Measurements from ENCODE around the gene NR1H4.

The NR1H4 gene

DNA sequence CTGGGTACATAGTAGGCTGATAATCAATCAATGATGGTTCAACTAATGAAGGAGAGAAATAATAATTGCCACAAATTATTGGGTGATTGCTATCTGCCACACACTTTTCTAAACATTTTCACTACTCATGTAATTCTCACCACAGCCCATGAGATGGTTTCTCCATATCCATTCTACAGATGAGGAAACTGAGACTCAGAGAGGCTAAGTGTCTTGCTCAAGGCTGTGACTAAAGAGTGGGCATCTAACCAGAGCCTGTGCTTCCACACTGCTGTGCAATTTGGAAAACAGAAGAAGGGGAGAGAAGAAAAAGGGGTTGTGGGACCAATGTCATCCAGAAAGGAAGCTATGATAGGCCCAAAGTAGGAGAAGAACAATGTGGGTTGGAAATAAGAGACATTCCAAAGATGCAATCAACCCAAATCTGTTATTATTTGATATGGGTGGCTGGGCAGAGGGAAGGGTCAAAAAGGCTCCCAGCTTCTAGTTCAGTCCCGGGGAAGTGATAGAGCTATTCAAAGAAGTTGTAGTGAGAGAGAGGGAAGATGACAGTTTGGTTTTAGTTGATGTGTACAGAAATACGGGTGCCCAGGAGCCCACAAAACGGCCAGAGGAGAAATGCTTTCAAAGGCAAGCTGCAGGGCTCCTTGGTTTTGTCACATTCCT lies 483 bp upstream of the NR1H4 start:
- TF ChIP-seq, protein P1, sequence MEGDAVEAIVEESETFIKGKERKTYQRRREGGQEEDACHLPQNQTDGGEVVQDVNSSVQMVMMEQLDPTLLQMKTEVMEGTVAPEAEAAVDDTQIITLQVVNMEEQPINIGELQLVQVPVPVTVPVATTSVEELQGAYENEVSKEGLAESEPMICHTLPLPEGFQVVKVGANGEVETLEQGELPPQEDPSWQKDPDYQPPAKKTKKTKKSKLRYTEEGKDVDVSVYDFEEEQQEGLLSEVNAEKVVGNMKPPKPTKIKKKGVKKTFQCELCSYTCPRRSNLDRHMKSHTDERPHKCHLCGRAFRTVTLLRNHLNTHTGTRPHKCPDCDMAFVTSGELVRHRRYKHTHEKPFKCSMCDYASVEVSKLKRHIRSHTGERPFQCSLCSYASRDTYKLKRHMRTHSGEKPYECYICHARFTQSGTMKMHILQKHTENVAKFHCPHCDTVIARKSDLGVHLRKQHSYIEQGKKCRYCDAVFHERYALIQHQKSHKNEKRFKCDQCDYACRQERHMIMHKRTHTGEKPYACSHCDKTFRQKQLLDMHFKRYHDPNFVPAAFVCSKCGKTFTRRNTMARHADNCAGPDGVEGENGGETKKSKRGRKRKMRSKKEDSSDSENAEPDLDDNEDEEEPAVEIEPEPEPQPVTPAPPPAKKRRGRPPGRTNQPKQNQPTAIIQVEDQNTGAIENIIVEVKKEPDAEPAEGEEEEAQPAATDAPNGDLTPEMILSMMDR (IDR thresholded peaks at IDR 0.05), result no peak

DNA sequence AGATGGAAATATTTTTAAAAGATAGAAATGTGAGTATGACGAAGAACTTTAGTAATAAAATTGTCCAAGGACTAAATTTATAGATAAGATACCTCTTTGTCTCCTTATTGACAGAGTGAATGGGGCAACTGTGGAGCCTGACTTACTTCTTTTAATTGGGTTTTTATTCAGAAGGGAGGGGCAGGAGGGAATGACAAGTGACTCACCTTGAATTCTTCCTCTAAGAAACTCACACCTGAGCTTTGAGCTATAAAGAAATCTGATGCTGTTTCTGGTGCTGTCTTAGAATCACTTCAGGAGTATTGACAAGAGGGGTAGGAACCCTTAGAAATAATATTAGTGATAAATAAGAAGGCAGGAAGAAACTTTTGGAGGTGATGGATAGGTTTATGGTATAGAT lies 951 bp downstream of the NR1H4 start:
- TF ChIP-seq, protein P1 (IDR thresholded peaks at IDR 0.05), result no peak

DNA sequence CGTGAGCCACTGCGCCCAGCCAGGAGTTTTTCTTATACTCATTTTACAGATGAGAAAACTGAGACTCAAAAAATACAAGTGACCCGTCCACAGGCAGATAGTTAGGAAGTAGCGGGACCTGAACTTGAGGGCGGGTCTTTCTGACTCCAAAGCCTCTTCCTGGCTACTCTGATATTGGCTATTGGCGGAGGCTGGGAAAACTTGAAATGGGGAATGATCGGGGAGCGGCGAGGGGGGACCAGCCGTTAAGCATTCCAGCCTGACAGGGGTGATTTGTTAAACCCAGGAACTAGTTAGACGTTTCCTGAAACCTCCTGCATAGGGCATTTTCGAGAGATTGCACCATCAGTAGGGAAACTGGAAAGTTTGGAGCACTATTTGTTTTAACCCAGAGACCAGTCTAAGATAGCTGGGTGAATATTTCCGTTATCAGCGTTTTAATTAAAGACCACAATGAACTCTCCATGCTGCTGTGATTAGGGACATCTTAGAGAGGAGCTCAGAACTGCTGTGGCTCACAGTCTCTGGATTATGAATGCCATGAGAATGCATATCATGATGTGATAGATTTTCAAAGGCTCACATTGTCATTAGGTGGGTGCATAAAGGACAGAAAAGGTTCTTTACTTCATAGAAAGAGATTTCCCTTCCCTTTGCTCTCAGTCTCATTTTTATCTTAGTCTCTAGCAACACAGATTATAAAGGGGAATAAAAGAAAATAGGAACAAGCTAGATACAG lies 2.5 kb downstream of the NR1H4 start:
- TF ChIP-seq, protein P1 (IDR thresholded peaks at IDR 0.05), result no peak

DNA sequence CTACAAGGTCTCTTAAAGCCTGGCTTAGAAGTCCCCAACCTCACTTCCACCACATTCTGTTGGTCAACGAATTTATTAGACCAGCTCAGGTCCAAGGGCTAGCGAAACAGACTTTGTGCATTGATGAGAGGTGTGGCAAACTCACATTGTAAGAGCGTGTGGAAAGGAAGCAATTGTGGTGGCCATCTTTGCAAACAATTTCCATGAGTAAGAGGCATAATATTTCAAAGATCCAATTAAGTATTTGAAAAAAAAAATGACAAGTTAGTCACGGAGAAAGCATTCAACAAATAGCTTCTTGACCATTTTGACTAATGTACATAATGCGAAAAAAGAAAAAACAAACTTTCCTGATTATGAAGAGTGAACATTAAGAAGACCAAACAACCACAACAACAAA lies 7.4 kb downstream of the NR1H4 start:
- TF ChIP-seq, protein P1 (IDR thresholded peaks at IDR 0.05), result no peak

DNA sequence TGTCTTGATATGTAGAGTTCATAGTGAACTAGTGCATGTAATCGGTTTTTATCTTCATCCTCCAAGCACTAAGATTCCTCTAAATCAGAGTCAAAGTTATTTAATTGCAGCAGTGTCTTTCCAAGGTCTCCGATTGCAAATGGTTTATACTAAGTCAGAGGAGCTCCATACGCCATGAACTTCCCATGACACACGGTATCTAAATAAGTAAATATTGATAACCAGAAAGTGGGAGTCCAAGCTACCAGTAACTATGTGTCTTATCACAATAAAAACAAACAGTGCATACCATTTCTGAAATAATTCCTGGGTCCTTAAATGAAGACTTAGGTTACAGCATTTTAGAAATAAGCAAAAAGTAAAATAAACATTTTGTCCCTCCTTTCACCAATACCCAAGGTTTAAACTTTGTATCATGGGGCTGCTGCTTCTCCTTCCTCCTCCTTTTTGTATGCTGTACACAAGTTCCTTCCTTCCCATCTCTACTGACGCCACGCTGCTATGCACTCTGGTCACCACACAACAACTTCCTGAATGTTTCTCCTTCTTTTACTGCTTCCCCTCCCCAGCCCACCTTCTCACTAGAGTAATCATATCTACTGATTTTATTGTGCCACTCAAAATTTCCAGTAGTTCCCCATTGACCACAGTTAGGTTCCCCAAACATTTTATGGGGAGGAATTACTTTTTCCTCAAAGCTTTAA lies 10.7 kb downstream of the NR1H4 start:
- TF ChIP-seq, protein P1 (IDR thresholded peaks at IDR 0.05), result no peak

DNA sequence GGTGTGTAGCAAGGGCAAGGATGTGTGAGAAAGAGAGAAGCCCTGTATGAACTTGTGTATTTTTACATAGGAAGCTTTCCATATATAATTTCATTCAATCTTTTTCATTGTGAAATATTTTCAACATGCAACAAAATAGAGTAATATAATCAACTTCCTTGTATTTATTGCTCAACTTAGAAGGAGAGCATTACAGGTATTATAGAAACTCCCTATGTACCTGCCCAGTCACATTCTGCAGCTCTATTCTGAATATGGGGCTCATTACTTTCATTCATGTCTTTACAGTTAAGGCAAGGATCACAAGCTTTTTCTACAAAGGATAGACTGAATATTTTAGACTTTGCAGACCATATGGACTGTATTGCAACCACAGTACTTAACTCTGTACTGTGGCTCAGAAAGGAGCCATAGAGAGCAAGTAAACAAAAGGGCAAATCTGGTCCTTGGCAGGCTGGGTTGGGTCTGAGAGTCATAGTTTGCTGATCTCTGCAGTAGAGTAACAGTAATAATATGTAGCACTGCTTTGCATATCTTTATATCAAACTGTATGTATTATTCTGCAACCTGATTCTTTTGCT lies 11.3 kb downstream of the NR1H4 start:
- TF ChIP-seq, protein P1 (IDR thresholded peaks at IDR 0.05), result no peak

DNA sequence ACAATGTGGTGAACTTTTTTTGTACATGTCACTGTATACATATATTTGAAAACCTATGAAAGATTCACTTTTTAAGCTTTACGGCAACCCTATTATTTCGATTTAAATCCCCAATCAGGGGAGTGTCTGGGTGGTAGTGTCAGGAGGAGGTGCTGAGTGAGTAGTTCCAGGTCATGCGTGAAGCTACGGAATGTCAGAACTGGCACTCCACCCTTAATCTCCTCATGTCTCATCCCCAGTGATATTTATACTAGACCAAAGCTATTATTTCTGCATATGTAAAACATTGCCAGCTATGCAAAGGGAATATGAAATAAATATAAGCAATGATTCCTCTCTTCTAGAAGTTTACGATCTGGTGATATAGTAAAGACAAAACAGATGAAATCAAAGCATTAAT lies 12.3 kb downstream of the NR1H4 start:
- TF ChIP-seq, protein P1 (IDR thresholded peaks at IDR 0.05), result no peak
